ENCODE data around the gene CPA4.

DNA sequence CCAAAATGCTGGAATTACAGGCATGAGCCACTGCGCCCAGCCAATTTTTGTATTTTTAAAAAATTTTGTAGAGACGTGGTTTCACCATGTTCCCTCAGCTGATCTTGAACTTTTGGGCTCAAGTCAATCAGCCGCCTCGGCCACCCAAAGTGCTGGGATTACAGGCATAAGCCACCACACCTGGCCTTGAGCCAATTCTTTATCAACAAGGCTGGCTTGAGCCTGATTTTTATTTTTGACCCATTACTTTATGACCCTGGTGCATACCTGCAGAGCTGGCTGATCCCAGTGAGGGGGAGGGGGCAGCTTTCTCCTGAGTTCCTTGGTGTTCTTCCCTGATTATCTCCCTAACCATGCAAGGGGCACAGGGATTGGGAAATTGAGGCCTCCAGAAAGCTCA lies 71.5 kb downstream of the CPA4 start:
- TF ChIP-seq, protein P1, sequence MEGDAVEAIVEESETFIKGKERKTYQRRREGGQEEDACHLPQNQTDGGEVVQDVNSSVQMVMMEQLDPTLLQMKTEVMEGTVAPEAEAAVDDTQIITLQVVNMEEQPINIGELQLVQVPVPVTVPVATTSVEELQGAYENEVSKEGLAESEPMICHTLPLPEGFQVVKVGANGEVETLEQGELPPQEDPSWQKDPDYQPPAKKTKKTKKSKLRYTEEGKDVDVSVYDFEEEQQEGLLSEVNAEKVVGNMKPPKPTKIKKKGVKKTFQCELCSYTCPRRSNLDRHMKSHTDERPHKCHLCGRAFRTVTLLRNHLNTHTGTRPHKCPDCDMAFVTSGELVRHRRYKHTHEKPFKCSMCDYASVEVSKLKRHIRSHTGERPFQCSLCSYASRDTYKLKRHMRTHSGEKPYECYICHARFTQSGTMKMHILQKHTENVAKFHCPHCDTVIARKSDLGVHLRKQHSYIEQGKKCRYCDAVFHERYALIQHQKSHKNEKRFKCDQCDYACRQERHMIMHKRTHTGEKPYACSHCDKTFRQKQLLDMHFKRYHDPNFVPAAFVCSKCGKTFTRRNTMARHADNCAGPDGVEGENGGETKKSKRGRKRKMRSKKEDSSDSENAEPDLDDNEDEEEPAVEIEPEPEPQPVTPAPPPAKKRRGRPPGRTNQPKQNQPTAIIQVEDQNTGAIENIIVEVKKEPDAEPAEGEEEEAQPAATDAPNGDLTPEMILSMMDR (IDR thresholded peaks at IDR 0.05; ENCODE audit: low read length), result no peak
- TF ChIP-seq EZH2phosphoT487 (IDR thresholded peaks at IDR 0.05; ENCODE audit: low read length) (no peak), EZH2 (optimal IDR thresholded peaks at IDR 0.05; ENCODE audit: low read depth, low read length) (no peak)

All from MM.1S (cell line).